Upper lobe of left lung (tissue), 4 donors: ENCODE measurements around the gene KCNG2.

Experiments
- EP300 ChIP-seq, 4 donors: sonication (generic); formaldehyde crosslinking; IDR thresholded peaks; one replicate each; pipeline ENCODE4 v1.5.1; 2017; ENCODE audit warnings: antibody characterized with exemption in 4 of 4, control low read depth in 2 of 4
- POLR2A ChIP-seq, 4 donors: fragments of 450-650 bp; IDR thresholded peaks; one replicate each; pipeline ENCODE4 v1.5.1; 2016 to 2017; ENCODE audit warnings: antibody characterized with exemption in 4 of 4, mild to moderate bottlenecking in 2 of 4
- POLR2AphosphoS5 ChIP-seq, 2 donors: sonication (generic); formaldehyde crosslinking; IDR thresholded peaks; one replicate each; pipeline ENCODE4 v1.5.1; 2017; ENCODE audit warnings: antibody characterized with exemption in 2 of 2
- TF ChIP-seq, protein P1 (sequence below), 6 experiments: fragments of 450-650 bp in 4 of 6; fragments of 200-600 bp in 2 of 6; sonication (generic) in 2 of 6; IDR thresholded peaks; one replicate each; pipeline ENCODE4 v1.5.1; 2016 to 2019; ENCODE audit warnings: antibody characterized with exemption in 6 of 6

DNA sequence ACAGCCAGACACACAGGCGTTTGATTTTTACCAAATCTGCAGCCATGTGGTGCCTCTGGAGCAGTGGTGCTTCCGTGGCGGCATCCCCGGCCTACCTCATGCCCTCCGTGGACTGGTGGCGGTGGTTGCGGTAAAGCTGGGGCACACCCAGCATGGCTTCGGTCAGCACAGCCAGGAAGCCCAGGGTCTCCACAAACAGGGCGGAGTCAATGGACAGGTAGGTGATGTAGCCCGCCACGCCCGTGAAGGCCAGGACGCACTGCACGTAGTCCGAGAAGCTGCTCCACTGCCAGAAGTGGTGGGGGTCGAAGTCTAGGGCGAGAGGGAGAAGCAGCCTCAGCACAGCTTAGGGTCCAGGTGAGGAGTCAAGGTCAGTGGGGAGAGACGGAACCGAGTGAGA lies 121.4 kb downstream of the KCNG2 start:
- TF ChIP-seq, protein P1, sequence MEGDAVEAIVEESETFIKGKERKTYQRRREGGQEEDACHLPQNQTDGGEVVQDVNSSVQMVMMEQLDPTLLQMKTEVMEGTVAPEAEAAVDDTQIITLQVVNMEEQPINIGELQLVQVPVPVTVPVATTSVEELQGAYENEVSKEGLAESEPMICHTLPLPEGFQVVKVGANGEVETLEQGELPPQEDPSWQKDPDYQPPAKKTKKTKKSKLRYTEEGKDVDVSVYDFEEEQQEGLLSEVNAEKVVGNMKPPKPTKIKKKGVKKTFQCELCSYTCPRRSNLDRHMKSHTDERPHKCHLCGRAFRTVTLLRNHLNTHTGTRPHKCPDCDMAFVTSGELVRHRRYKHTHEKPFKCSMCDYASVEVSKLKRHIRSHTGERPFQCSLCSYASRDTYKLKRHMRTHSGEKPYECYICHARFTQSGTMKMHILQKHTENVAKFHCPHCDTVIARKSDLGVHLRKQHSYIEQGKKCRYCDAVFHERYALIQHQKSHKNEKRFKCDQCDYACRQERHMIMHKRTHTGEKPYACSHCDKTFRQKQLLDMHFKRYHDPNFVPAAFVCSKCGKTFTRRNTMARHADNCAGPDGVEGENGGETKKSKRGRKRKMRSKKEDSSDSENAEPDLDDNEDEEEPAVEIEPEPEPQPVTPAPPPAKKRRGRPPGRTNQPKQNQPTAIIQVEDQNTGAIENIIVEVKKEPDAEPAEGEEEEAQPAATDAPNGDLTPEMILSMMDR (IDR thresholded peaks at IDR 0.05), result no peak
- no peak for TF ChIP-seq POLR2A (IDR thresholded peaks at IDR 0.05)
- no peak for TF ChIP-seq EP300 (IDR thresholded peaks at IDR 0.05)
- no peak for TF ChIP-seq POLR2AphosphoS5 (IDR thresholded peaks at IDR 0.05)
